Lung (tissue), 12 donors: ENCODE results near the gene TBX20. TPM values are rescaled to one million over a fixed set of nuclear protein-coding genes. Genes with fewer than 3 reads are reported as not detected.
"Not testable (repeated sequence)": the region's sequence is repeated elsewhere in the genome, so short reads cannot be mapped to it uniquely, and the experiment has no call there.

ENCODE experiments used
- ATAC-seq: fragments of 200-7000 bp; cut with Tn5 transposase; one replicate; pipeline ENCODE4 v1.9.1; 2020; ENCODE audit warnings: moderate number of reproducible peaks; ENCODE audit not compliant: insufficient read depth, low FRiP score
- DNase-seq, 3 donors: peaks; one replicate each; pipeline ENCODE4 v3.0.0-alpha.2; 2013 to 2017
- H3K27ac ChIP-seq, 2 donors: one replicate each; pipeline ENCODE4 v1.5.1; 2013; ENCODE audit warnings: mild to moderate bottlenecking in 2 of 2, moderate library complexity in 2 of 2, control low read depth in 1 of 2, inconsistent platforms in 1 of 2, low read depth in 1 of 2, low read length in 1 of 2
- H3K27me3 ChIP-seq, 3 donors: one replicate each; pipeline ENCODE4 v1.5.1; 2013; ENCODE audit warnings: low read length in 2 of 3; ENCODE audit not compliant: control insufficient read depth in 3 of 3, insufficient read depth in 3 of 3
- H3K36me3 ChIP-seq, 4 donors: one replicate each; pipeline ENCODE4 v1.5.1; 2013; ENCODE audit warnings: low read length in 4 of 4, mild to moderate bottlenecking in 1 of 4, moderate library complexity in 1 of 4; ENCODE audit not compliant: control insufficient read depth in 4 of 4, insufficient read depth in 4 of 4
- H3K4me1 ChIP-seq, 5 donors: one replicate each; pipeline ENCODE4 v1.5.1; 2013; ENCODE audit warnings: low read length in 5 of 5, mild to moderate bottlenecking in 2 of 5, moderate library complexity in 1 of 5; ENCODE audit not compliant: control insufficient read depth in 5 of 5, insufficient read depth in 5 of 5
- H3K4me3 ChIP-seq: one replicate; pipeline ENCODE4 v1.5.1; 2013; ENCODE audit warnings: mild to moderate bottlenecking, control low read depth, moderate library complexity
- H3K9ac ChIP-seq, 2 donors: one replicate each; pipeline ENCODE4 v1.5.1; 2013; ENCODE audit warnings: low read length in 2 of 2, control low read depth in 1 of 2; ENCODE audit not compliant: insufficient read depth in 1 of 2
- H3K9me3 ChIP-seq, 4 donors: one replicate each; pipeline ENCODE4 v1.5.1; 2013; ENCODE audit warnings: low read length in 3 of 4, mild to moderate bottlenecking in 1 of 4, moderate library complexity in 1 of 4; ENCODE audit not compliant: control insufficient read depth in 4 of 4, insufficient read depth in 3 of 4
- CTCF ChIP-seq: IDR thresholded peaks from 2 replicates; pipeline ENCODE4 v1.5.1; 2012; ENCODE audit warnings: mild to moderate bottlenecking; ENCODE audit errors: control extremely low read depth, extremely low read depth
- WGBS, 2 donors: extraction: QIAGEN DNeasy Blood & Tissue Kit; methylation state at CpG; one replicate each; pipeline ENCODE4 v1.1.7; 2013; 5-methylcytosine and 5-hydroxymethylcytosine counted together
- polyA plus RNA-seq, 2 donors: library from polyadenylated mRNA; stranded (reverse); fragments of 200-250 nt; gene quantifications; one replicate each; pipeline ENCODE4 v1.2.1, GENCODE V29; 2013
- total RNA-seq, 2 donors: library from RNA; depleted of rRNA in 1 of 2; stranded (reverse); fragments of >200 nt in 1 of 2; gene quantifications; one replicate each; pipeline ENCODE4 v1.2.1, GENCODE V29; 2014 to 2021
- donor health status: control.
- donor health status: control.
- donor health status: Bipolar disorder and iron deficiency.
- donor health status: healthy.
- donor health status: DM: yes; HTN: yes; CAD: no.

The TBX20 gene
- total and polyA plus RNA-seq, 4 donors = 0.11 to 0.80 TPM; not detected in 2

GRCh38 chr7:35191571-35191970, 62.3 kb downstream of the TBX20 start:
- not testable (repeated sequence) for H3K27ac ChIP-seq, H3K4me1 ChIP-seq, DNase-seq, H3K4me3 ChIP-seq, ATAC-seq, H3K9ac ChIP-seq, H3K27me3 ChIP-seq, H3K9me3 ChIP-seq, H3K36me3 ChIP-seq
- WGBS, 2 donors = 83% methylated on average over 4 of the region's 4 CpGs

GRCh38 chr7:35190146-35190773, 63.6 kb downstream of the TBX20 start:
- not testable (repeated sequence) for H3K9me3 ChIP-seq, H3K27ac ChIP-seq, H3K9ac ChIP-seq, H3K4me3 ChIP-seq, H3K4me1 ChIP-seq, H3K36me3 ChIP-seq, ATAC-seq, DNase-seq
- WGBS, 2 donors = 54% methylated on average over 4 of the region's 4 CpGs
- H3K27me3 ChIP-seq = peaks cover 0 to 15% (median 10%) of the 10 kb centered on the region in 3 donors

- not testable (repeated sequence) for H3K36me3 ChIP-seq, H3K9ac ChIP-seq, H3K9me3 ChIP-seq, ATAC-seq, H3K4me1 ChIP-seq, H3K4me3 ChIP-seq
- Histone ChIP-seq H3K27ac (peak overlapping the region in 1 of 2 donors; percentile 80), H3K27me3 (peaks cover 0 to 19% (median 14%) of the 10 kb centered on the region in 3 donors)
- peak; percentile 4 to 22 (median 16) for DNase-seq
- WGBS, 2 donors = 1 to 2% methylated on average over 27 of the region's 27 CpGs
Observed at GRCh38 chr7:35186751-35187150, 67.1 kb downstream of the TBX20 start.

- peaks cover 0 to 19% (median 14%) of the 10 kb centered on the region in 3 donors for H3K27me3 ChIP-seq
- ATAC-seq (peak; percentile 27), DNase-seq (peak; percentile 55 to 73 (median 61))
- no peaks in the 10 kb centered on the region for H3K36me3 ChIP-seq
- H3K9me3 ChIP-seq = no peaks in the 10 kb centered on the region
- TF ChIP-seq CTCF = no peak
- WGBS, 2 donors = 0 to 2% methylated on average over 66 to 67 of the region's 67 CpGs
- H3K4me3 ChIP-seq = no peak overlapping the region
- peaks cover 0 to 7% (median 0%) of the 10 kb centered on the region in 5 donors for H3K4me1 ChIP-seq
- H3K9ac ChIP-seq = no peak overlapping the region
- peak overlapping the region in 1 of 2 donors; percentile 80 for H3K27ac ChIP-seq
Observed at GRCh38 chr7:35185908-35186731, 67.8 kb downstream of the TBX20 start.

GRCh38 chr7:35185578-35185907, 68.4 kb downstream of the TBX20 start:
- H3K9ac ChIP-seq, DNase-seq, H3K4me1 ChIP-seq, H3K9me3 ChIP-seq, H3K36me3 ChIP-seq, H3K4me3 ChIP-seq: not testable (repeated sequence)
- 3 to 5% methylated on average over 14 of the region's 14 CpGs for WGBS, 2 donors
- peak; percentile 81 for ATAC-seq
- peaks cover 0 to 19% (median 14%) of the 10 kb centered on the region in 3 donors for H3K27me3 ChIP-seq
- H3K27ac ChIP-seq = peak overlapping the region in 1 of 2 donors; percentile 80

- WGBS, 2 donors = 35 to 63% methylated on average over 5 of the region's 5 CpGs
- H3K4me1 ChIP-seq, H3K4me3 ChIP-seq, H3K9ac ChIP-seq, ATAC-seq, DNase-seq, H3K36me3 ChIP-seq, H3K9me3 ChIP-seq: not testable (repeated sequence)
- Histone ChIP-seq H3K27me3 (peaks cover 0 to 19% (median 14%) of the 10 kb centered on the region in 3 donors), H3K27ac (peak overlapping the region in 1 of 2 donors; percentile 80)
Observed at GRCh38 chr7:35184961-35185360, 68.9 kb downstream of the TBX20 start.

GRCh38 chr7:35183873-35184503, 69.9 kb downstream of the TBX20 start:
- H3K27me3 ChIP-seq = peaks cover 0 to 19% (median 14%) of the 10 kb centered on the region in 3 donors
- H3K36me3 ChIP-seq, ATAC-seq, H3K27ac ChIP-seq, DNase-seq, H3K4me1 ChIP-seq, H3K9me3 ChIP-seq, H3K4me3 ChIP-seq, H3K9ac ChIP-seq: not testable (repeated sequence)
- 82 to 91% methylated on average over 4 to 5 of the region's 5 CpGs for WGBS, 2 donors
